GM10248 (cell line): ENCODE data around the gene SPATA31D1.
"Not testable (repeated sequence)": the region's sequence is repeated elsewhere in the genome, so short reads cannot be mapped to it uniquely, and the experiment has no call there.

Source experiments
- CTCF ChIA-PET: fragments of 300-600 bp; sonication (Branson Sonifier 250); formaldehyde crosslinking; extraction: SDS; loops from one replicate; lab custom pipeline; 2021; ENCODE audit warnings: antibody characterized with exemption; lab: Yijun Ruan, JAX
- POLR2A ChIA-PET: fragments of 350-650 bp; sonication (Branson Sonifier 250); formaldehyde crosslinking; extraction: SDS; loops from one replicate; lab custom pipeline; 2020; ENCODE audit warnings: antibody characterized with exemption; lab: Yijun Ruan, JAX
- DNase-seq: peaks from one replicate; pipeline ENCODE4 v3.0.0; 2012; ENCODE audit errors: extremely low spot score
- TF ChIP-seq, protein P1 (sequence below): IDR thresholded peaks from 2 replicates; pipeline ENCODE4 v1.5.1; 2012; ENCODE audit warnings: mild to moderate bottlenecking, low read depth; ENCODE audit errors: extremely low read depth, missing control alignments, control extremely low read depth

SPATA31D1 gene

DNA sequence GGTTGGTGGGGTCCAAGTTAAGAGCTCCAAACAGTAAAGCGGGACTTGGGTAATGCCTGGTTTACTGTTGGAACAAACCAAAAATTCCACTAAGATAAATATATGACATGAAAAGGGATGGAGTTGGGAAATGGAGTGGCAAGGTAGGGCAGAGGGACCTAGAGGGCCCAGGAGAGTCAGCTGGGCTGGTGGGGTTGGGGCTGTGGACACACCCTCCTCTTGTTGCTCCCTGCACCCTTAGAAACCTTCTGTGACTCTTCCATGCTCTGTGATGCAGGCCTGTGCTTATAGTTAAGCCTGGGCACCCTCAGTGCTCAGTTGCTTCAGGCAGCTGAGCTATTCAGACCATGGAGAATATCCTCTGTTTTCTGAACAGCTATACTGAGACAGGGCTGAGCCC, at the start of gene SPATA31D1:
Gene SPATA31D1 (plus strand): TSS at position 301 of the 400 bp plus-strand sequence. CDS start 47 bp downstream, at position 348.
- POLR2A ChIA-PET, CTCF ChIA-PET, DNase-seq: not testable (repeated sequence)

DNA sequence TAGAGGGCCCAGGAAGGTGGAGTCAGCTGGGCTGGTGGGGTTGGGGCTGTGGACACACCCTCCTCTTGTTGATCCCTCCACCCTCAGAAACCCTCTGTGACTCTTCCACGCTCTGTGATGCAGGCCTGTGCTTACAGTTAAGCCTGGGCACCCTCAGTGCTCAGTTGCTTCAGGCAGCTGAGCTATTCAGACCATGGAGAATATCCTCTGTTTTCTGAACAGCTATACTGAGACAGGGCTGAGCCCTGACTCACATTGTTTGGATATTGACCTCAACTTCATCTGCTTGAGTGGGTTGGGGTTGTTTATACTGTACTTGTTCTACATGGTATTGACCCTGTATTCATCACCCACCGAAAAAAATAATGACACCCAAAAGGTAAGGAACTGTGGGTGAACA, 45.2 kb upstream of the SPATA31D1 start, which contains the start of gene SPATA31D3:
Gene SPATA31D3 (plus strand): TSS at position 108 of the 400 bp plus-strand sequence. CDS start 86 bp downstream, at position 194.
- POLR2A ChIA-PET, CTCF ChIA-PET, DNase-seq: not testable (repeated sequence)

DNA sequence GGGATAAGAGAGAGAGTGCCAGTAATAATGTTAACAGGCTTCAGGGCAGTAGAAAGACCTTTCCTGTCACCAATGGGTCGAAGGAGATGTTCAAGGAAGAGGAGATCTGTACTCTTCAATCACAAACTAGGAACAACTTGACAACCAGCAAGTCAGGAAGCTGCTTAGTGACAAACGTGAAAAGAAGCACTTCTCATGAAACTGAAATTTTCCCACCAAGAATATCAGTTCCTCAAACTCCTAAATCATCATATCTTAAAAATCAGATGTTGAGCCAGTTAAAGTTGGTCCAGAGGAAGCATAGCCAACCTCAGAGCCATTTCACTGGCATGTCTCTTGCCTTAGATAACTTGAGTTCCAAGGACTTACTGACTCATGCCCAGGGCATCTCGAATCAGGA, 39.9 kb upstream of the SPATA31D1 start:
- DNase-seq, POLR2A ChIA-PET, CTCF ChIA-PET: not testable (repeated sequence)

DNA sequence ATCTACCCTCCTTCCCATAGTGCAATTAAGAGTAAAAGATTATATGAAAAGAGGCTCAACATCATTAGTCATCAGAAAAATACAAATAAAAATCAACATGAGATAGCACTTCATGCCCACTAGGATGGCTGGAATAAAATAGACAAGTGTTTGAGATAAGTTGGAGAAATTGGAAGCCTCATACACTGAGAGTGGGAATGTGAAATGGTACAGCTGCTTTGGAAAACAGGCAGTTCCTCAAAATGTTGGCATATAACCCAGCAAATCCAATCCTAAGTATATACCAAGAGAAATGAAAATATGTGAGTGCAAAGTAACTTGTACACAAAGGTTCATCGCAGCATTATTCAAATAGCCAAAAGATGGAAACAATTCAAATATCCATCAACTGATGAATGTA, 35.5 kb upstream of the SPATA31D1 start:
- ChIA-PET POLR2A (no interaction called here), CTCF (no interaction called here)
- no peak for DNase-seq
- TF ChIP-seq, protein P1, sequence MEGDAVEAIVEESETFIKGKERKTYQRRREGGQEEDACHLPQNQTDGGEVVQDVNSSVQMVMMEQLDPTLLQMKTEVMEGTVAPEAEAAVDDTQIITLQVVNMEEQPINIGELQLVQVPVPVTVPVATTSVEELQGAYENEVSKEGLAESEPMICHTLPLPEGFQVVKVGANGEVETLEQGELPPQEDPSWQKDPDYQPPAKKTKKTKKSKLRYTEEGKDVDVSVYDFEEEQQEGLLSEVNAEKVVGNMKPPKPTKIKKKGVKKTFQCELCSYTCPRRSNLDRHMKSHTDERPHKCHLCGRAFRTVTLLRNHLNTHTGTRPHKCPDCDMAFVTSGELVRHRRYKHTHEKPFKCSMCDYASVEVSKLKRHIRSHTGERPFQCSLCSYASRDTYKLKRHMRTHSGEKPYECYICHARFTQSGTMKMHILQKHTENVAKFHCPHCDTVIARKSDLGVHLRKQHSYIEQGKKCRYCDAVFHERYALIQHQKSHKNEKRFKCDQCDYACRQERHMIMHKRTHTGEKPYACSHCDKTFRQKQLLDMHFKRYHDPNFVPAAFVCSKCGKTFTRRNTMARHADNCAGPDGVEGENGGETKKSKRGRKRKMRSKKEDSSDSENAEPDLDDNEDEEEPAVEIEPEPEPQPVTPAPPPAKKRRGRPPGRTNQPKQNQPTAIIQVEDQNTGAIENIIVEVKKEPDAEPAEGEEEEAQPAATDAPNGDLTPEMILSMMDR: no peak

DNA sequence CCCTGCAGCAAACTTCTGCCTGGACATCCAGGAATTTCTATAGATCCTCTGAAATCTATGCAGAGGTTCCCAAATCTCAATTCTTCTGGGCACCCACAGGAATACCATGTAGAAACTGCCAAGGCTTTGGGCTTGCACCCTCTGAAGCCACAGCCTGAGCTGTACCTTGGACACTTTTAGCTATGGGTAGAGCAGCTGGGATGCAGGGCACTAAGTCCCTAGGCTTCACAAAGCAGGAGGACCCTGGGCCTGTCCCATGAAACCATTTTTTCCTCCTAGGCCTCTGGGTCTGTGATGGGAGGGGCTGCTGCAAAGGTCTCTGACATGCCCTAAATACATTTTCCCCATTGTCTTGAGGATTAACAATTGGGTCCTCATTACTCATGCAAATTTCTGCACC, 32.9 kb upstream of the SPATA31D1 start:
- TF ChIP-seq, protein P1: no peak
- ChIA-PET CTCF (no interaction called here), POLR2A (no interaction called here)
- no peak for DNase-seq

DNA sequence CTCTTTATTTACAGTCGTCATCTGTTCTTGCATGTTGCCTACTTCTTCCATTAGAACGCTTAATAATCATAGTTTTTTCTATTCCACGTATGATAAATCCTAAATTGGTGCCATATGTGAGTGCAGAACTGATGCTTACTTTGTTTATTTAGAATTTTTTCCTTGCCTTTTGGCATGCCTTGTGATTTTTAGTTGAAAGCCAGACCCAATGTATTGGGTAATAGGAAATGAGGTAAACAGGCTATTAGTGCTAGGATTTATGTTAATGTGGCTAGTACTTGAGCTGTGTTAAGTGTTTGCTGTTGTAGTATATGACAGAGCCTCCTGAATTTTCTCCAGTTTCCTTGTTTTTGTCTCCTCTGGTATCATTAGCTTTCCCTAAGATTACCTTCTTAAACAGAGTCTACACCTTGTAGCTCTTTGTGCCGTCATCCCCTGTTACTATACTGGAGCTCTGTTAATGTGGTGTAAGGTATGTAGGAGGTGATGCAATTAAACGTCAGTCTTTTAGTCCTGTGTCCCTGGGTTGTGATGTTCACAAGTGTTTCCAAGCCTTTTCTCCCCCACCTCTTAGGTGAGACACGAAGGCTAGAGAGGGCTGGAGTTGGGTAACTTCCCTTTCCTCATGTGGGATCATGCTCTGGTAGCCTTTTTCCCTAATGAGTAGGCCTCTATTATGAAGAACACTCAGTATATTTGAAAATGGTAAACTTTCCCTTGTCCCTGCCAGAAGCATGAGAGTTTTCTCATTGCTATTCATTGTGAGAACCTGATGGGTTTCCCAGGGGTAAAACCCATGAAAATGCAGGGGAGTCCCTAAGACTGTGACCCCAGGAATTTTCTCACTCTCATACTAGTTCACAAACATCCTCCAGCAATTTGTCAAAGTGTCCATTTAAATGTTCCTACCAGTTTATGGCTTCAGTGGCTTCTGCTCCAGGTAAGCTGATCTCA, 24.1 kb upstream of the SPATA31D1 start:
- DNase-seq: no peak
- ChIA-PET CTCF (no interaction called here), POLR2A (no interaction called here)
- TF ChIP-seq, protein P1: no peak

DNA sequence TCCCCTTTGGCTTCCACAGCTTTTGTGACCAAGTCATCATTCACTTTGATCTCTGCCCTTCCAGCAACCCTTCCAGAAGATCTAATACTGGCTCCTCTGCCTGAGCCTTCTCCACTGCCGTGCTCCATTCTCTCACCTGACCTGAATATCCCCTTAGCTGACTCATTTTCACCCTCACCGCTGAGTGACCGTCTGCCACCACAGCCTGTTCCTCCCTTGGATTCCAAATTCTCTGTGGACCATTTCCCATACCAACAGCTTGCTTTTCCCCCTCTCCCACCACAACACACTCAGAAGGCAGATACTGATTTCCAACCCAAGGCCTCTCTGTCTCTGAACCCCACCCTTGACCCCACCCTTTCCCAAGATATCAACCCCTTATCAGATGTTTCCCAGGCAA, 20.5 kb upstream of the SPATA31D1 start:
- ChIA-PET CTCF (interaction anchor here (1.3 kb wide), 1 partner anchor 12 kb away, joined by 3 read pairs; no protein-coding TSS in a partner anchor), POLR2A (no interaction called here)
- no peak for DNase-seq
- TF ChIP-seq, protein P1: no peak

DNA sequence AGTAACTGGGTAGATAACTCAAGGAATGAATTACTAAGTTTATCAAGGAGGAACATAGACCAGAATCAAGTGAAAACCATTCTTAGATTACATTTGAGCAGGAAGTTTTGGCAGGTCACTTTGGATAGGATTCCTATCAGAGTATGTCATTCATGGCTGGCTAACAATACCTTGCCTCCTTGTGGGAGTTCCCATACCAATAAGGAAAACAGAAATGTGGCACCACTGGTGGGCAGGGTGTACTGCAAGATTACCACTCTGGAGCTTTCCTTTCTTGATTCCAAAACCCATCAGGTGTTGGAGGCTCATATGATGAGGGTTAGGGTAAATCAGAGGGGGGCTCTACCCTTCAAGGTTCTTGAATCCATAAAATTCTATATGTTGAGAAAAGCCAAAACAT, 18.6 kb upstream of the SPATA31D1 start:
- TF ChIP-seq, protein P1: no peak
- POLR2A ChIA-PET: no interaction called here
- CTCF ChIA-PET: interaction anchor here (1.1 kb wide), 1 partner anchor 10 kb away, joined by 3 read pairs; no protein-coding TSS in a partner anchor
- no peak for DNase-seq
